Measurements from ENCODE around the gene CCDC43.
"Not testable (repeated sequence)": the region's sequence is repeated elsewhere in the genome, so short reads cannot be mapped to it uniquely, and the experiment has no call there.

The CCDC43 gene

GRCh38 chr17:44689477-44690217 is at the start of gene CCDC43:
Gene CCDC43, minus strand, starts transcription at chr17:44689776. Its CDS starts 23 bp downstream, at chr17:44689753.
- in situ Hi-C loops (cut with MboI; ENCODE audit: low sequenced_read_pairs): no loop called here

GRCh38 chr17:44738214-44738906 is 48.8 kb upstream of the CCDC43 start:
- in situ Hi-C loops (cut with MboI; ENCODE audit: low sequenced_read_pairs): no loop called here

- in situ Hi-C loops (cut with MboI; ENCODE audit: low sequenced_read_pairs): no loop called here
Observed at GRCh38 chr17:44736551-44737240, 47.1 kb upstream of the CCDC43 start.

- in situ Hi-C loops (cut with MboI; ENCODE audit: low sequenced_read_pairs): no loop called here
Observed at GRCh38 chr17:44734272-44734671, 44.7 kb upstream of the CCDC43 start.

- in situ Hi-C loops (cut with MboI; ENCODE audit: low sequenced_read_pairs): no loop called here
Observed at GRCh38 chr17:44733753-44734152, 44.2 kb upstream of the CCDC43 start.

GRCh38 chr17:44726121-44726520 is 36.5 kb upstream of the CCDC43 start:
- in situ Hi-C loops (cut with MboI; ENCODE audit: low sequenced_read_pairs): not testable (repeated sequence)

- in situ Hi-C loops (cut with MboI; ENCODE audit: low sequenced_read_pairs): no loop called here
Observed at GRCh38 chr17:44722254-44722653, 32.7 kb upstream of the CCDC43 start.

GRCh38 chr17:44719444-44719843 is 29.9 kb upstream of the CCDC43 start:
- in situ Hi-C loops (cut with MboI; ENCODE audit: low sequenced_read_pairs): no loop called here

- in situ Hi-C loops (cut with MboI; ENCODE audit: low sequenced_read_pairs): no loop called here
Observed at GRCh38 chr17:44708401-44709263, 19.1 kb upstream of the CCDC43 start, which contains the start of gene DBF4B. Gene DBF4B, plus strand, starts transcription at chr17:44708665. Its CDS starts 156 bp downstream, at chr17:44708821.

GRCh38 chr17:44707755-44708400 is 18.3 kb upstream of the CCDC43 start:
- in situ Hi-C loops (cut with MboI; ENCODE audit: low sequenced_read_pairs): no loop called here

- in situ Hi-C loops (cut with MboI; ENCODE audit: low sequenced_read_pairs): not testable (repeated sequence)
Observed at GRCh38 chr17:44700288-44700687, 10.7 kb upstream of the CCDC43 start.

- in situ Hi-C loops (cut with MboI; ENCODE audit: low sequenced_read_pairs): no loop called here
Observed at GRCh38 chr17:44693609-44694008, 4.0 kb upstream of the CCDC43 start.

GRCh38 chr17:44690746-44691306 is 1.2 kb upstream of the CCDC43 start:
- in situ Hi-C loops (cut with MboI; ENCODE audit: low sequenced_read_pairs): not testable (repeated sequence)

- in situ Hi-C loops (cut with MboI; ENCODE audit: low sequenced_read_pairs): no loop called here
Observed at GRCh38 chr17:44688675-44689476, 700 bp downstream of the CCDC43 start.

- in situ Hi-C loops (cut with MboI; ENCODE audit: low sequenced_read_pairs): no loop called here
Observed at GRCh38 chr17:44688200-44688599, 1.4 kb downstream of the CCDC43 start.

GRCh38 chr17:44687756-44688155 is 1.8 kb downstream of the CCDC43 start:
- in situ Hi-C loops (cut with MboI; ENCODE audit: low sequenced_read_pairs): no loop called here

GRCh38 chr17:44683303-44683702 is 6.3 kb downstream of the CCDC43 start:
- in situ Hi-C loops (cut with MboI; ENCODE audit: low sequenced_read_pairs): not testable (repeated sequence)

- in situ Hi-C loops (cut with MboI; ENCODE audit: low sequenced_read_pairs): no loop called here
Observed at GRCh38 chr17:44677136-44677535, 12.4 kb downstream of the CCDC43 start.

GRCh38 chr17:44673893-44674292 is 15.7 kb downstream of the CCDC43 start:
- in situ Hi-C loops (cut with MboI; ENCODE audit: low sequenced_read_pairs): no loop called here
